MV-4-11 (cell line): ENCODE measurements around the gene ALCAM.

Experiments used
- DNase-seq: peaks from one replicate; lab custom pipeline; 2025; lab: John Stamatoyannopoulos, UW

ALCAM gene

GRCh38 chr3:105366326-105367062, at the start of gene ALCAM:
Gene ALCAM, plus strand, starts transcription at chr3:105366909.
- DNase-seq = peak; percentile 88

GRCh38 chr3:105317841-105318240, 48.9 kb upstream of the ALCAM start:
- DNase-seq = peak; percentile 42

GRCh38 chr3:105322570-105323273, 44.0 kb upstream of the ALCAM start:
- DNase-seq = no peak

GRCh38 chr3:105323274-105323599, 43.5 kb upstream of the ALCAM start:
- no peak for DNase-seq

- no peak for DNase-seq
These were observed 41.8 kb upstream of the ALCAM start for GRCh38 chr3:105324951-105325350.

- peak; percentile 50 for DNase-seq
These were observed 38.9 kb upstream of the ALCAM start for GRCh38 chr3:105327662-105328337.

GRCh38 chr3:105328338-105328730, 38.4 kb upstream of the ALCAM start:
- DNase-seq = no peak

GRCh38 chr3:105332961-105333360, 33.7 kb upstream of the ALCAM start:
- DNase-seq = no peak

- peak; percentile 28 for DNase-seq
These were observed 32.4 kb upstream of the ALCAM start for GRCh38 chr3:105334138-105334882.

- DNase-seq = no peak
These were observed 26.8 kb upstream of the ALCAM start for GRCh38 chr3:105339946-105340345.

- no peak for DNase-seq
These were observed 22.7 kb upstream of the ALCAM start for GRCh38 chr3:105343991-105344390.

- peak; percentile 58 for DNase-seq
These were observed 21.6 kb upstream of the ALCAM start for GRCh38 chr3:105345156-105345555.

- DNase-seq = no peak
These were observed 18.9 kb upstream of the ALCAM start for GRCh38 chr3:105347625-105348302.

GRCh38 chr3:105348307-105348706, 18.4 kb upstream of the ALCAM start:
- no peak for DNase-seq

GRCh38 chr3:105349684-105350387, 16.9 kb upstream of the ALCAM start:
- no peak for DNase-seq

GRCh38 chr3:105351821-105352220, 14.9 kb upstream of the ALCAM start:
- DNase-seq = peak; percentile 96

- DNase-seq = peak; percentile 24
These were observed 13.7 kb upstream of the ALCAM start for GRCh38 chr3:105352976-105353375.

GRCh38 chr3:105353485-105354161, 13.1 kb upstream of the ALCAM start:
- peak; percentile 39 for DNase-seq

- DNase-seq = no peak
These were observed 12.3 kb upstream of the ALCAM start for GRCh38 chr3:105354429-105354828.

- peak; percentile 4 for DNase-seq
These were observed 11.2 kb upstream of the ALCAM start for GRCh38 chr3:105355408-105356061.
